ENCODE measurements around the gene RTN4RL1.

DNA sequence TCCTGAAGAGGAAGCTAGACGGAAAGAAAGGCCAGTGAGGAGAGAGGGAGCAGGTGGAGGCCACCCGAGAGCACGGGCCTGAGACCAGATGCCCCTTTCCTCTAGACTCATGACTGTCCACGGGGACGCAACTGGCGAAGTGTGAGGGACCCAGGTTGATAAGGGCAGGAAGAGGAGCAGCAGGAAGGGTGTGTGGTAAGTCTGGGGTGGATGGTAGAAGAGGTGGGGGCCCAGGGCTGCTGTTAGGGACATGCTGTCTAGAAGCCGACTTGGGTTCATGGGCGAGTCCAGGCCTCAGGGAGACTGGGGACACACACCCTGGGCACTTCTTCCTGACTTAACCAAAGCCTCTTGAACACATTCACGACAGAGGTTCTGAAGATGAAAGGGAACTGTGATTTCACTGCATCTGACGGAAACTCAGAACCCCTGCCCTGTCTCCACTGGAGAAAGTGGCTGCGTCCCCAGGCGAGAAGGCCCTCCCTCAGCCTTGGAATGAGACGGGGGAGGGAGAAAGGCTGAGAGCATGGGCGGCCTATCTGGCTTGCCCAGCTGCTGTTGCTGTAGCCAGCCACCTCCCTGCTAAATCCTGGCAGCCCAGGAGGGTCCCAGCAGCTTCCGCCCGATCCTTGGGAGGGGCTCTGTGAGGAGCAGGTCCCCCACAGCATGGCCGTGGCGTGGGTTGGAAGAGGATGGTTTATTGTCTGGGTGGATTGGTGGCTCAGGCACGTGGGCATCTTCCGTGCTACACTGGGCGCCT, 35.7 kb upstream of the RTN4RL1 start:
- TF ChIP-seq, protein P1, sequence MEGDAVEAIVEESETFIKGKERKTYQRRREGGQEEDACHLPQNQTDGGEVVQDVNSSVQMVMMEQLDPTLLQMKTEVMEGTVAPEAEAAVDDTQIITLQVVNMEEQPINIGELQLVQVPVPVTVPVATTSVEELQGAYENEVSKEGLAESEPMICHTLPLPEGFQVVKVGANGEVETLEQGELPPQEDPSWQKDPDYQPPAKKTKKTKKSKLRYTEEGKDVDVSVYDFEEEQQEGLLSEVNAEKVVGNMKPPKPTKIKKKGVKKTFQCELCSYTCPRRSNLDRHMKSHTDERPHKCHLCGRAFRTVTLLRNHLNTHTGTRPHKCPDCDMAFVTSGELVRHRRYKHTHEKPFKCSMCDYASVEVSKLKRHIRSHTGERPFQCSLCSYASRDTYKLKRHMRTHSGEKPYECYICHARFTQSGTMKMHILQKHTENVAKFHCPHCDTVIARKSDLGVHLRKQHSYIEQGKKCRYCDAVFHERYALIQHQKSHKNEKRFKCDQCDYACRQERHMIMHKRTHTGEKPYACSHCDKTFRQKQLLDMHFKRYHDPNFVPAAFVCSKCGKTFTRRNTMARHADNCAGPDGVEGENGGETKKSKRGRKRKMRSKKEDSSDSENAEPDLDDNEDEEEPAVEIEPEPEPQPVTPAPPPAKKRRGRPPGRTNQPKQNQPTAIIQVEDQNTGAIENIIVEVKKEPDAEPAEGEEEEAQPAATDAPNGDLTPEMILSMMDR (IDR thresholded peaks at IDR 0.05) = no peak
- TF ChIP-seq POLR2A (IDR thresholded peaks at IDR 0.05) = no peak
